ENCODE results near the gene IL17REL.

DNA sequence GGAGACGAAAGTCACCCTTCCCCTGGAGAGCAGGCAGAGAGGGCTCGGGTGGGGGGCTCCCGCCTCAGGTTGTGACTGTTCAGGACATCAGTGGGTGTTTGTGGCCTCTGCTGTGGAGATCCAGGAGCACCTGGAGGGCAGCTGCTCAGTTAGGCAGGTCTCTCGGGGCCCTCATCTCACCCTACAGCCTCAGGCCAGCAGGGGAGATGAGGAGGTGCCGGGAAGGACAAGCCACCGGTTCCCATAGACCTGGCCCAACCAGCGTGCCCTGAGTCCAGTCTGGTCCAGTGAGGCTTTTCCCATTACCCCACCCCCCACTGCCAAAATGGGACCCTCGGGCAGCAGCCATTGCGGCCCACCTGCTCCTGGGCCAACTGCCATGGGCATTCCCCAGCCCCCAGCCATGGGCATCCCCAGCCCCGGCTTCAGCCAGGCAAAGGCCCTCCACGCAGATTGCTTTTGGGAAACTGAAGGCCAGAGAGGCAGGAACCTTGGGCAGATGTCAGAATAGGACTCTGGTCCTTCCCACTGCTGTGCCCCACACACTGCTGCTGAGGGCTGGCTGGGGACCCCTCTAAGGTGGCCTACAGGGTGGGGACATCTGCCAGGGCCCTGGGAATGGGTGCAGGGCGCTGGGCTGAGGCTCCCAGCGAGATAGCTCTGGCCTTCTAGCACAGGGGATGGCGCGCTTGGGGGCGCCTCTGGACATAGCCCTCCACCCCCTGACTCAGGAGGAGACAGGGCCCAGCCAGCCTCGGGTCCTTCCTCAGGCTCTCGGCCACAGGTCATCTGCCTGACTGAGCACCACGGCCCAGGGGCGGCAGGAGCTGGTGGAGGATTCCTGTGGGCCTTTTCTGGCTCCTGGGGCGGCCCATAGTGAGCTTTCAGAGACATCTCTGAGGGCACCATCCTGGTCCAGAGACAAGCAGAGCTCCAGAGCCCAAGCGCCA is 47.2 kb downstream of the IL17REL start:
- TF ChIP-seq, protein P1, sequence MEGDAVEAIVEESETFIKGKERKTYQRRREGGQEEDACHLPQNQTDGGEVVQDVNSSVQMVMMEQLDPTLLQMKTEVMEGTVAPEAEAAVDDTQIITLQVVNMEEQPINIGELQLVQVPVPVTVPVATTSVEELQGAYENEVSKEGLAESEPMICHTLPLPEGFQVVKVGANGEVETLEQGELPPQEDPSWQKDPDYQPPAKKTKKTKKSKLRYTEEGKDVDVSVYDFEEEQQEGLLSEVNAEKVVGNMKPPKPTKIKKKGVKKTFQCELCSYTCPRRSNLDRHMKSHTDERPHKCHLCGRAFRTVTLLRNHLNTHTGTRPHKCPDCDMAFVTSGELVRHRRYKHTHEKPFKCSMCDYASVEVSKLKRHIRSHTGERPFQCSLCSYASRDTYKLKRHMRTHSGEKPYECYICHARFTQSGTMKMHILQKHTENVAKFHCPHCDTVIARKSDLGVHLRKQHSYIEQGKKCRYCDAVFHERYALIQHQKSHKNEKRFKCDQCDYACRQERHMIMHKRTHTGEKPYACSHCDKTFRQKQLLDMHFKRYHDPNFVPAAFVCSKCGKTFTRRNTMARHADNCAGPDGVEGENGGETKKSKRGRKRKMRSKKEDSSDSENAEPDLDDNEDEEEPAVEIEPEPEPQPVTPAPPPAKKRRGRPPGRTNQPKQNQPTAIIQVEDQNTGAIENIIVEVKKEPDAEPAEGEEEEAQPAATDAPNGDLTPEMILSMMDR (IDR thresholded peaks at IDR 0.05): no peak
- TF ChIP-seq POLR2A (IDR thresholded peaks at IDR 0.05): no peak

All from lower leg skin (tissue), 3 donors.